Adrenal gland (tissue), 12 donors: ENCODE measurements around the gene EVC. TPM values are rescaled to one million over a fixed set of nuclear protein-coding genes. Genes with fewer than 3 reads are reported as not detected.

Experiments used
- DNase-seq, 7 donors: peaks; one replicate each; pipeline ENCODE4 v3.0.0-alpha.2; 2019 to 2020
- H3K27ac ChIP-seq, 5 donors: fragments of 200-600 bp; sonication (generic) in 4 of 5; 1 replicate in 3 of 5; 2 replicates in 2 of 5; pipeline versions ENCODE4 v1.5.1 to v1.8.0; 2016 to 2020; ENCODE audit warnings: mild to moderate bottlenecking in 1 of 5
- H3K27me3 ChIP-seq: fragments of 200-600 bp; 2 replicates; pipeline ENCODE4 v1.8.0; 2021
- H3K36me3 ChIP-seq, 2 donors: fragments of 200-600 bp; replicated peaks in 1 of 2; 1 replicate in 1 of 2; 2 replicates in 1 of 2; pipeline versions ENCODE4 v1.5.1 to v1.8.0; 2018 to 2022
- H3K4me1 ChIP-seq, 2 donors: fragments of 200-600 bp; replicated peaks in 1 of 2; 1 replicate in 1 of 2; 2 replicates in 1 of 2; pipeline versions ENCODE4 v1.5.1 to v1.8.0; 2018 to 2021
- H3K4me3 ChIP-seq, 4 donors: fragments of 200-600 bp; sonication (generic) in 3 of 4; one replicate each; pipeline ENCODE4 v1.5.1; 2016 to 2018
- H3K9me3 ChIP-seq, 3 donors: fragments of 200-600 bp; sonication (generic) in 1 of 3; replicated peaks in 1 of 3; 1 replicate in 2 of 3; 2 replicates in 1 of 3; pipeline versions ENCODE4 v1.5.1 to v1.8.0; 2016 to 2021
- POLR2A ChIP-seq, 2 donors: fragments of 450-650 bp; IDR thresholded peaks; one replicate each; pipeline ENCODE4 v1.6.1; 2017; ENCODE audit warnings: antibody characterized with exemption in 2 of 2, mild to moderate bottlenecking in 2 of 2, moderate library complexity in 1 of 2
- WGBS, 4 donors: extraction: QIAGEN DNeasy Blood & Tissue Kit in 2 of 4; methylation state at CpG; one replicate each; pipeline versions ENCODE4 v1.1.5 to v1.1.7; 2013 to 2017; 5-methylcytosine and 5-hydroxymethylcytosine counted together
- intact Hi-C, 2 donors: fragments of 100-400 bp; cut with DNase I; formaldehyde crosslinking; loops; one replicate each; pipeline versions ENCODE4 v1.14.1 to v1.15.0; 2022 to 2023
- polyA plus RNA-seq, 3 donors: library from polyadenylated mRNA; stranded (reverse); fragments of 200-250 nt in 2 of 3; fragments of 350-450 nt in 1 of 3; fragmentation: Illumina TruSeq in 1 of 3; extraction: RNeasy Lipid Tissue Mini Kit (QIAGEN cat#74804) in 1 of 3; gene quantifications; one replicate each; pipeline ENCODE4 v1.2.3, GENCODE V29; 2013 to 2014
- total RNA-seq, 9 donors: library from RNA; depleted of rRNA in 4 of 9; stranded (reverse); fragments of >200 nt in 4 of 9; fragments of 120-200 nt in 1 of 9; fragmentation: NEBNext Ultra II Directional in 1 of 9; extraction: Animal tissue kit (Norgen Biotek cat#: 25700) in 1 of 9; gene quantifications; one replicate each; pipeline versions ENCODE4 v1.1.0 to v1.2.4, GENCODE V29; 2013 to 2023
- TF ChIP-seq, protein P1 (sequence below), 6 experiments: fragments of 450-650 bp in 4 of 6; fragments of 200-600 bp in 2 of 6; sonication (generic) in 1 of 6; IDR thresholded peaks; 1 replicate in 5 of 6; 2 replicates in 1 of 6; pipeline versions ENCODE4 v1.5.1 to v1.8.0; 2016 to 2021; ENCODE audit warnings: antibody characterized with exemption in 6 of 6, mild to moderate bottlenecking in 2 of 6, moderate library complexity in 1 of 6
- donor health status: healthy with polysubstance abuse.
- donor health status: Bipolar disorder and iron deficiency.
- donor health status: DM: yes; HTN: yes; CAD: no.
- donor health status: DM: no; HTN: no; CAD: no.
- donor health status: DM: no; HTN: no; CAD: no.
- donor health status: DM: yes; HTN: yes; CAD: no.

Gene EVC
- total and polyA plus RNA-seq, 12 donors: 1.0 to 23.7 (median 10.1) TPM

- TF ChIP-seq, protein P1, sequence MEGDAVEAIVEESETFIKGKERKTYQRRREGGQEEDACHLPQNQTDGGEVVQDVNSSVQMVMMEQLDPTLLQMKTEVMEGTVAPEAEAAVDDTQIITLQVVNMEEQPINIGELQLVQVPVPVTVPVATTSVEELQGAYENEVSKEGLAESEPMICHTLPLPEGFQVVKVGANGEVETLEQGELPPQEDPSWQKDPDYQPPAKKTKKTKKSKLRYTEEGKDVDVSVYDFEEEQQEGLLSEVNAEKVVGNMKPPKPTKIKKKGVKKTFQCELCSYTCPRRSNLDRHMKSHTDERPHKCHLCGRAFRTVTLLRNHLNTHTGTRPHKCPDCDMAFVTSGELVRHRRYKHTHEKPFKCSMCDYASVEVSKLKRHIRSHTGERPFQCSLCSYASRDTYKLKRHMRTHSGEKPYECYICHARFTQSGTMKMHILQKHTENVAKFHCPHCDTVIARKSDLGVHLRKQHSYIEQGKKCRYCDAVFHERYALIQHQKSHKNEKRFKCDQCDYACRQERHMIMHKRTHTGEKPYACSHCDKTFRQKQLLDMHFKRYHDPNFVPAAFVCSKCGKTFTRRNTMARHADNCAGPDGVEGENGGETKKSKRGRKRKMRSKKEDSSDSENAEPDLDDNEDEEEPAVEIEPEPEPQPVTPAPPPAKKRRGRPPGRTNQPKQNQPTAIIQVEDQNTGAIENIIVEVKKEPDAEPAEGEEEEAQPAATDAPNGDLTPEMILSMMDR (IDR thresholded peaks at IDR 0.05): no peak
- no peak for TF ChIP-seq POLR2A (IDR thresholded peaks at IDR 0.05)
- H3K4me1 ChIP-seq: no peaks in the 10 kb centered on the region
- H3K27me3 ChIP-seq: no peaks in the 10 kb centered on the region
- no peaks in the 10 kb centered on the region for H3K36me3 ChIP-seq
- DNase-seq: no peak
- H3K9me3 ChIP-seq: no peaks in the 10 kb centered on the region
- no peak overlapping the region for H3K4me3 ChIP-seq
- 86 to 98% (median 89%) methylated on average over 3 of the region's 3 CpGs for WGBS, 4 donors
- intact Hi-C loops: no loop called here
- no peak overlapping the region for H3K27ac ChIP-seq
Observed at GRCh38 chr4:5781691-5782090, 70.7 kb downstream of the EVC start.

GRCh38 chr4:5782829-5783476 lies 72.0 kb downstream of the EVC start:
- Histone ChIP-seq H3K9me3 (no peaks in the 10 kb centered on the region), H3K27ac (no peak overlapping the region), H3K4me1 (no peaks in the 10 kb centered on the region), H3K4me3 (no peak overlapping the region), H3K36me3 (no peaks in the 10 kb centered on the region), H3K27me3 (no peaks in the 10 kb centered on the region)
- DNase-seq: peak in 2 of 7 donors; percentile 2 to 17
- TF ChIP-seq, protein P1 (IDR thresholded peaks at IDR 0.05): no peak
- no peak for TF ChIP-seq POLR2A (IDR thresholded peaks at IDR 0.05)
- intact Hi-C loops: no loop called here
- 93 to 96% (median 95%) methylated on average over 6 of the region's 6 CpGs for WGBS, 4 donors

- peak in 1 of 7 donors; percentile 35 for DNase-seq
- Histone ChIP-seq H3K36me3 (no peaks in the 10 kb centered on the region), H3K27me3 (no peaks in the 10 kb centered on the region), H3K27ac (no peak overlapping the region), H3K4me3 (no peak overlapping the region), H3K4me1 (no peaks in the 10 kb centered on the region), H3K9me3 (no peaks in the 10 kb centered on the region)
- no peak for TF ChIP-seq POLR2A (IDR thresholded peaks at IDR 0.05)
- TF ChIP-seq, protein P1 (IDR thresholded peaks at IDR 0.05): no peak
- intact Hi-C loops: no loop called here
- WGBS, 4 donors: 82 to 90% (median 88%) methylated on average over 11 to 14 of the region's 14 CpGs
Observed at GRCh38 chr4:5783486-5783885, 72.5 kb downstream of the EVC start.

DNA sequence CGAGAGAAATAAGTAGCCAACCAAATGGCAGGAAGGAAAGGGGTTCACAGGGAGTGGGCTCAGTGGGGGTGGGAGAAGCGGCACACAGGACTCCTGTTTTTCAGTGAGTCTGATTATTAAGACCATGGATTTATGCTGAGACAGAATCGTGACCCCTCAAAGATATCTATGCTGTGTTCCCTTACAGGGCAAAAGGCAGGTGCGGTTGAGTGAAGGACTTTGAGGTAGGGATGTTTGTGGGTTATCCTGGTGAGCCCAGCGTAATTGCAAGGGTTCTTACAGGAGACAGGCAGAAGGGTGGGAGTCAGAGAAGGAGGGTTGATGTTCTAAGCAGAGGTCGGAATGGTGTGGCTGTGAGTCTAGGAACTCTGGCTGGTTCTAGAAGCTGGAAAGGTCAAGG lies 73.0 kb downstream of the EVC start:
- Histone ChIP-seq H3K36me3 (no peaks in the 10 kb centered on the region), H3K27ac (no peak overlapping the region), H3K27me3 (no peaks in the 10 kb centered on the region), H3K4me1 (no peaks in the 10 kb centered on the region), H3K4me3 (no peak overlapping the region), H3K9me3 (no peaks in the 10 kb centered on the region)
- 86 to 93% (median 89%) methylated on average over 6 of the region's 6 CpGs for WGBS, 4 donors
- DNase-seq: peak in 1 of 7 donors; percentile 13
- intact Hi-C loops: no loop called here
- TF ChIP-seq POLR2A (IDR thresholded peaks at IDR 0.05): no peak
- TF ChIP-seq, protein P1 (IDR thresholded peaks at IDR 0.05): no peak
